Measurements from ENCODE around the gene LBX1.
A peak's percentile ranks its signal among the peaks of the same experiment; 100 is the strongest.

LBX1 gene

DNA sequence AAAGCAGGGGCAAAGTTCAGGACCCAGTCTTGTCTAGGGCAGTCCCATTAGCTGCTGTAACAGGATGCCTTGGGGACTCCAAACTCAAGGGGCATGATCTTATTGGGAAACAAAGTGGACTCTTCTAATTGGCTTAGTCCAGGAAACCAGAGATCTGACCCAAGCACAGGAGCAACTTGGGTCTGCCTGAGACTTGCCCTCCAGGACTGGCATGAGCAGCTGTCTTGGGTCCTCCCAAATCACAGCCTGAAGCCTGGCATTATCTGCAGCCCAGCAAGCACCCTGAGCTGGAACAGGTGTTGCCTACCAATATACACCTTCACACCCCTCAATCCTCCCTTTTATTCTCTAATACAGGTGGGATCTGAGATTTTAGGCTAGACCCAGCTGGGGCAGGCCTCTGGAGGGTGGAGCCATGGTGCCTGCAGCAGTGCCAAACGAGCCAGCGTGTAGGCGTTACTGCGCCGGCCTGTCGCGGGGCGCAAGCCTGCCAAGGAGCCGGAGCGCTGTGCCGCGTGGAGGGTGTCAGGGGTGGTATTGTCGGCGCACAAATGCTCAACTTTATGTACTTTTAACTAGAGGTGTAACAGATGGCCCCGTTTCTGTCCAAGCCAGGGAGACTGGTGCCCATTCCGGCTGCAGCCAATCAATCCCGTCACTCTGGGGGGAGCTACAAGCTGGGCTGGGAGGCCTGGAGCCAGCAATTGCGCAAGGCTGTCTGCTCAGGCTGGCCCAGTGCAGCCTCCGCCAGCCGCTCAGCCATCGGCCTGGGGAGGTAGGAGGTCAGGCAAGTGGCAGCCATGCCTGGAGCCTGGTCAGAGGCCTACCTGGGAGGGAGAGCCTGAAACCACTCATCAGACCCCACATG, 12.8 kb upstream of the LBX1 start:
- DNase-seq: no peak

GRCh38 chr10:101238732-101239105, 9.5 kb upstream of the LBX1 start:
- peak in 1 of 5 donors; percentile 21 for DNase-seq

- DNase-seq: no peak
Observed at GRCh38 chr10:101237982-101238731, 8.9 kb upstream of the LBX1 start.

GRCh38 chr10:101237081-101237981, 8.1 kb upstream of the LBX1 start:
- DNase-seq: no peak

DNA sequence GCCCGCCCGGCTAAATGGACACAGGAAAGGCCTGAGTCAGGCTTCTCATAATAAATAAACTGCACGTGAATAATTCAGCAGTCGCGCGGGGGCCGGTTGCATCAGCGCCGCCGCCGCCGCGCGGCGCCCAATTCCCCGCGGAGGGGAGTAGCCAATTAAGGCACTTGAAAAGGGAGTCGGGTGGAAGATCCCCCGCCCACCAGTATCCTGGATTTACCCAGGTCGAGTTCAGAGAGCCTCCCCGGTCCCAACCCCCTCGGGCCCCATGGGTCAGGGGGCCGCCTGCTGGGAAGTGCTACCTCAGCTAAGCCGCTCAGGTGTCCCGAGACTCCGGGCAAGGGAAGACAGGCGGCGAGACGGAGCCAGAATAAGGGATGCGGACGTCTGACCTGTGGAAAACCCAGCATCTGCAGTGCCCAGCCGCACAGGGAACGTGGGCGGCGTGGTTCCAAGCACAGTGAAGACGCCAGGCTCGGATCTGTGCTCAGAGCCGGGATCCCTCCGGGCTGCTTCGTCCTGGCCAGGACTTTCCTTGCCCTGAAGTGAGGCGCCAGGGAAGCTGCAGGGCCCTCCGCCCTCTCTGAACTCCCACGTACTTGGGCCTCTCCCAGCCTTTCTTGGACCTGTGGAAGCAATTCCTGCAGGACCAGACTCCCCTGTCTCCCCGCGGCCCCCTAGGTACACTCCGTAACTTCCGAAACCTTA, 7.3 kb upstream of the LBX1 start:
- DNase-seq: no peak

GRCh38 chr10:101235766-101236165, 6.5 kb upstream of the LBX1 start:
- DNase-seq: no peak

DNA sequence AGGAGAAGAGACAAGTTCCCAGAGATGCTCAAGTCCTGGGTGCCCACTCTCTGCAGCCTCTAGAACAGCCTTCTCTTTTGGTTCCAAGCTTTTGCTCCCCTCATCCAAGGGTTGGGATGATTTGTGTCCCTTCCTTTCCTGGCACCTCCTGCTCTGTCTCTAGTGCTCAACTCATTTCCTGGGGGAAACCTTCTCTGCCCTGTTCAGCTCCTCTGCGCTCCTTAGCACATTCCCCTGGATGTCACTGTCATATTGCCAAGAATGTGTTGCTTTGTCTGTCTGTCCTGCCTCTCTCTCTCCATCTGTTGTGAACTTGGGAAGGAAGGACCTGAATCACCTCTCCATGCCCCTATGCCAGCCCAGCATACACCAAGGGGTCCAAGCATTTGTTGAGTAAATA, 5.1 kb upstream of the LBX1 start:
- no peak for DNase-seq

GRCh38 chr10:101233863-101234262, 4.6 kb upstream of the LBX1 start:
- no peak for DNase-seq

GRCh38 chr10:101233443-101233842, 4.2 kb upstream of the LBX1 start:
- DNase-seq: no peak

DNA sequence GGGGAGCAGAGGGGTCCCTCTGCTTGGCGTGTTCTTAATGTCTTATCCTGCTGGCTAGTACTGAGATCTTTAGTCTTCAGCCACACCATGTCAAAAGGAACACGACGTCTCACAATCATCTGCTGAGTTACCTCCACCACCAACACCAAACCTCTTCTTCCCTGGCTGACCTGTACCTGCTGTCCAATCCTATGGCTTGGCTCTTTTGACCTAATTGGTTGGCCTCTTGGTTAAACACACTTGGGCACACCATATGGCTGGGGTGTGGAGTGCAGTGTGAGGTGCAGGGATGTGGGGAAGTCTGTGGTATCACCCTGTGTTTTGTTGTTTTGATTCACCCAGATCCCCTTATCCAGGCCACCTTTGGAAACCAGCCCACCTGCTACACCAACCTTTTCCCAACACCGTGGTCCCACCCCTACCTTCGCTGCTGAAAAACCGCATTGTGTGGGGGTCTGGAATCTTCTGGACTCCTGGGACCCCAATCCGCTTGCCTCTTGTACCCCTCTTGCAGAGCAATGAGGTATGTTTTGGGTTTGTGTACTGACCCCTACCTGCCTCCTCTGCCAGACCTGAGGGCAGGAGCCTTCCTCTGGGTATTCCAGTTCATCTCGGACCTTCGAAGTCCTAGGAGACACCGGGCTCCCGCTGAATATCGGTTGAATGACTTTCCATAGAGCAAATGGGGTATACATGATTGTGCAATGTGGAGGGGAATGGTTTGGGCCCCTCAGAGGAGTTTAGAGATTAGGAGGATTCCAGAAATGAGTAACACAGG, 2.8 kb upstream of the LBX1 start:
- DNase-seq: no peak

GRCh38 chr10:101231092-101231491, 1.8 kb upstream of the LBX1 start:
- DNase-seq: no peak

DNA sequence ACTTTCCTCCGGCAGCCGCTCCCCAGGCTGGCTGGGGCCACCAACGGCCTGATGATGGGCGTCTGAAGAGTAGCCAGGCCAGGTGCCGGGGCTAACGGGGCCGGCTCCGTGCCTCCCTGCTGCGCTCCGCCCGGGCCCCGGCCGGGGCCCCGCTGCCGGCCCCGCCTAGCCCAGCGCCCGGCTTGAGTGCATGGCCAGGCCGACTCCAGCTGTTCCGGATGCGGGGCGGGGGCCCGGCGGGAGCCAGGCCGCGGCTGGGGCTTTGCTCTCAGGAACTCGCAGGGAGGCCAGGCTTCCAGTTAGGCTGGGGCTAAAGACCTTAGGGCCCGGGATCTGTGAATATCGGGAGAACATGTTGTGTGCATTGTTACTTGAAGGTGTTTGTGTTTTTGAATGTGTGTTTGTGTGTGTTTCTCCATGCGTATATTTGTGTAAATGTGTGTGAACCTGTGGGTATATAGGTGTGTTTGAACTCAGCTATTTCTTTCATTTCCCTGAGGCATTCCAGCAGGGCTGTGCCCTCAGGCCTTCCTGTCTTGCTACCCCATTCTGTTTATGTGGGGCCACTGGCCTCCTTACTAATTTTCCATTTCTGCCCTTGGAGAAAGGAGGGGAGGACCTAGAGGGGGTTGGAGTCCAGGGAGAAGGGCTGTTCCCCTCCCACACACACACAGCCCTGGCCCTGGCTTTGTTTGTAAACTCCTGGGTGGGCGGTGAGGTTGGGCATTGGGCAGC, 1.1 kb upstream of the LBX1 start:
- DNase-seq: no peak

DNA sequence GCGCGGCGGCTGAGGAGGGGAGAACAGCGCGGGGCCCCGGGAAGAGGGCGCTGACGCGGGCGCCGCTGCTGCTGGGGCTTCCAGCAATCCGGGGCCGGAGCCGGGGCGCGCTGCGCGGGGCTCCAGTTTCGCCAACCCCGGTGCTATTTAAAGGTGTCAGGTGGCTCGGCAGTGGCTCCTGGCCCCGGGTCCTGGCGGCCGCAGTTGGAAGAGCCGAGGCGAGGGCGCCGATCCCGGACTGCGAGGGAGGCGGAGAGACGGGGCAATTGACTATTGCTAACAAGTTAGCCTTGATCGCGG, 347 bp downstream of the LBX1 start:
- DNase-seq: no peak

DNA sequence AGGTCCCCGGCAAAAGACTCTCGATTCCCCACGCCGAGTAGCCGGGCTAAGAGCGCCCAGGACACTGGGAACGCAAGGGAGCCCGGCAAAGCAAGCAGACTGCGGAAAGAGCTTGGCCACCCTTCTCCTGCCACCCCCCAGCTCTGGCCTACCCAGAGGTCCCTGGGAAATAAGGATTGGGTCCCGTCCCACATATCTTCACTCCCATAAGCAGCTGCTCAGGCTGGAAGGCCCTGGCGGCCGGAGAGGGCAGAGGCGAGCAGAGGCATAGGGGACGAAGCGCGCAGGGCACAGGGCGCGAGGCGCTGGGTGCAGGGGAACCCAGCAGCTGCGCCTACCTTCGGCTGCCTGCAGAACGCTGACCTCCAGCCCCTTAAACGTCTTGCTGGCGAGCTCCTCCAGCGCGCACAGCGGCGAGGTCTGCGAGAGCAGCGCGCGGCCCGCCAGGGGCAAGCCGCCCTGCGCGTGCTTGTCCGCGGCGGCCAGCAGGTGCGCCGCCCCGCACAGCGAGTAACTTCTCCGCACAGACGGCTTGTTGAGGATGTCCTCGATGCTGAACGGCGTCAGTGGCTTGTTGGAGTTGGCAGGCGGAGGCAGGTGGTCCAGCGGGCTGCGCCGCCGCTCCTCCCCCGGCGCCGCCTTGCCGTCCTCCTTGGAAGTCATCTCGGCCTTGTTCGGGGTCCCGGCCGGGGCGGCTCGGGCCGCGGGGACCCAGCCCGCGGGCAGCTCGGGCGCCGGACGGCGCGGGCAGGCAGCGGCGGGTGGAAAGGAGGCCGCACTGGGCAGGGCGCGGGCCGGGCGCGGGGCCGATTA, 904 bp downstream of the LBX1 start:
- no peak for DNase-seq

DNA sequence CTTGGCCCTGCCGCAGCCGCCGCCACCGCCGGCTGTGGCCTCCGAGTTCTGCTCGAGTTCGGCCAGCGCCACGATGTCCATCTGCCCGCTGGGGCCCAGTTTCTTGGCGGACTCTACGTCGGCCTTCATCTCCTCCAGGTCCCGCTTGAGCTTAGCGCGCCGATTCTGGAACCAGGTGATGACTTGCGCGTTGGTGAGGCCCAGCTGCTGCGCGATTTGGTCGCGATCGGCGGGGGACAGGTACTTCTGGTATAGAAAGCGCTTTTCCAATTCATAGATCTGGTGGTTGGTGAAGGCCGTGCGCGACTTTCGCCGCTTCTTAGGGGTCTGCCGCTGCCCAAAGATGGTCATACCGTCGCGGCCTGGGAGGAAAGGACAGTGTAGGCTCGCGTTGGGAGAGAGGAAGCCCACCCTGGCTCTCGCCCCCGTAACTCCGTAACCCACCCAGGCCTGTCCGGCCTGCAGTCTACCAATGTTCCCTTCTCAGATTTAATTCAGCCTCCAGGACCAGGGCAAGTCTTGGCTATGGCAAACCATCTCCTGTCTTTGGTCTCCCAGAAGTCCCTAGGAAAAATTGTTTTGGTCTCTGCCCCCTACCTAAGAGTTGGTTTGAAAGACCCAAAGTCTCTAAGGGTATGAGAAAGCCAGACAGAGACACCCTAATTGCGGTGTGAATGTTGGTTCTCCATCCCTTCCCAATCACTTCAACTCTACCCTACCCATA, 1.7 kb downstream of the LBX1 start:
- no peak for DNase-seq

DNA sequence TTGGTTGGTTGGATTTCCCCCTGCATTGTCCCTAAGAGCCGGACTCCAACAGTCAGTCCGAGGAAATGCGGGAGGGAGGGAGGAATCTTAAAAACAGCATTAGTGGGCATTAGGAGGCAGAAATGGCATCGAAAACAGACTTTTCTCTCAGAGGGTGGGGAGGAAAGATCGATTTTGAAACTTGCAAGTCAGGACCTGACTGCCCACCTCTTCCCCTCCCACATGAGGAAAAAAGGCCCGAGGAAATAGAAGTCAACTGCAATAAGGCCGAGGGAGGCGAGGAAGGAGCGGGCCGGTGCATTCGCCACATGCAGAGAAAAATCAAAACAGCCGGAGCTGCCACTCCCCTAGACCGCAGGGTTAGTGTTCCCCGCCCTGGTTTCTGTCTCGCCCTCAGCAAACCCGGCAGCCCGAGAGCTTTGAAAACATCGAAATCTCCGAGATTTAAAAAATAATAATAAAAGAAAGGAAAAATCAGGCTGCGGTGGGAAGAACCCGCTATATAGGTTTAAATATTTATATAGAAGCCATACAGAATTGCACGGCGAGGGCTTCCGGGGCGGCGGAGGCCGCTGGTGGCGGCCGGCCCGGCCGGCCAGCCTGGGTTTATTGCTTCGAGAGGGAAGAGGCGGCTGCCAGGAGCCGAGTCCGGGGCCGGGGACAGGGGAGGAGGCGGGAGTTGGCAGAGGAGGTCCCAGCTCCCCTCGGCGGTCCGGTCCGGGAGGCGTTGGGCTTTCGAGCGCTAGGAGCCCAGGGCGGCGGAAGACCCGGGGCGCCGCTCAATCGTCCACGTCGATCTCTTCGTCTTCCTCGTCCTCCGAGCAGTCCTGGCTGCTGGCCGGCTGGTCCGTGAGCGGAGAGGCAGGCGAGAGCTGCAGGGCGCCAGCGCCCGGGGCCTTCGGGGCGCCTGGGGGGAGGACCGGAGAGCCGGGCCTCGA, 2.5 kb downstream of the LBX1 start:
- DNase-seq: no peak

DNA sequence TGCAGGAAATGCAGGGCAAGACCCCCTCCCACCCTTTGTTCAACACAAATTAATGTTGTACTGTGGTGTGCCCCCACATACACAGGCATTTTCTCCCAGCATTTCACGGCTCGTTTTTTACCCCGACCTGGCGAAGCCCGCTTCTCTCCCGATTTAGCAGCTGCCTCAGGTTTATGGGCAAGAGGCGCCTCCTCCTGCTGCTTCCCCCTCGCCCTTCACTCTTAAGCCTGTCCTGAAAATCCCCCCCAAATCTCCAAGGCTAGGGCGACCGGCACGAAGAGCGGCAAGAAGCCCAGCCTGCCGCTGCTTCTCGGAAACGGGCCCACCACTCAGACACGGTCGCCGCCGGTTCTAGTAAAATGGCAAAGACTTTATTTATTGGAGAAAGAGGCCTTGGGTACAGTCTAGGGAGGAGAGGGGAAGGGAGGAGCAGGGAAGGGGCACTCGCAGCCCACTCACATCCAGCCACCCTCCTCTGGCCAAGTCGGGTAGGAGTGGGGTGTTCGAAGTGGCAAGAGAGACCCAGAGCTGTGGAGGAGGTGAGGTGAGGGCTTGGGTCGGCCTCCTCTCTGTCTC, 3.3 kb downstream of the LBX1 start:
- no peak for DNase-seq
